Endodermal cell (in vitro differentiated cells): ENCODE data around the gene TCF4. TPM values are rescaled to one million over a fixed set of nuclear protein-coding genes. Genes with fewer than 3 reads are reported as not detected.

Experiments used
- DNase-seq: peaks from one replicate; pipeline ENCODE4 v3.0.0-alpha.2; 2017
- H3K27ac ChIP-seq: 2 replicates; pipeline ENCODE4 v1.5.1; 2013; ENCODE audit warnings: mild to moderate bottlenecking, low read depth, low read length, moderate library complexity
- H3K27me3 ChIP-seq: 2 replicates; pipeline ENCODE4 v1.6.1; 2013; ENCODE audit warnings: mild to moderate bottlenecking, low read length, moderate library complexity; ENCODE audit not compliant: insufficient read depth, control insufficient read depth, poor library complexity, severe bottlenecking
- H3K36me3 ChIP-seq: 2 replicates; pipeline ENCODE4 v1.7.0; 2013; ENCODE audit warnings: mild to moderate bottlenecking, low read length, moderate library complexity; ENCODE audit not compliant: control insufficient read depth, insufficient read depth
- H3K4me1 ChIP-seq: one replicate; pipeline ENCODE4 v1.7.0; 2013; ENCODE audit warnings: low read length; ENCODE audit not compliant: control insufficient read depth, insufficient read depth
- H3K4me3 ChIP-seq: 2 replicates; pipeline ENCODE4 v1.5.1; 2013; ENCODE audit warnings: mild to moderate bottlenecking, low read length, moderate library complexity
- H3K9ac ChIP-seq: 2 replicates; pipeline ENCODE4 v1.6.1; 2013; ENCODE audit warnings: mild to moderate bottlenecking, low read length, moderate library complexity; ENCODE audit not compliant: poor library complexity, severe bottlenecking; ENCODE audit errors: extremely low read depth
- H3K9me3 ChIP-seq: 2 replicates; pipeline ENCODE4 v1.6.1; 2013; ENCODE audit warnings: mild to moderate bottlenecking, low read length, moderate library complexity; ENCODE audit not compliant: control insufficient read depth
- H3K27ac Mint-ChIP-seq: 2 replicates; pipeline ENCODE4 v1.8.0; 2020; ENCODE audit warnings: mixed read lengths
- H3K27me3 Mint-ChIP-seq: 2 replicates; pipeline ENCODE4 v1.8.0; 2021; ENCODE audit warnings: mild to moderate bottlenecking, mixed read lengths; ENCODE audit not compliant: insufficient read depth
- H3K36me3 Mint-ChIP-seq: 2 replicates; pipeline ENCODE4 v1.8.0; 2020; ENCODE audit warnings: low read depth, mixed read lengths
- H3K4me1 Mint-ChIP-seq: 2 replicates; pipeline ENCODE4 v1.8.0; 2020; ENCODE audit warnings: mixed read lengths
- H3K4me3 Mint-ChIP-seq: 2 replicates; pipeline ENCODE4 v1.8.0; 2020; ENCODE audit warnings: mild to moderate bottlenecking, moderate library complexity, mixed read lengths
- H3K9me3 Mint-ChIP-seq: 2 replicates; pipeline ENCODE4 v1.8.0; 2020; ENCODE audit warnings: mild to moderate bottlenecking, mixed read lengths
- WGBS, 2 experiments: methylation state at CpG; one replicate each; pipeline versions ENCODE4 v1.1.5 to v1.1.7; 2013; ENCODE audit warnings: missing lambda C conversion rate in 2 of 2, mixed read lengths in 1 of 2; ENCODE audit not compliant: insufficient coverage in 1 of 2, insufficient read length in 1 of 2; 5-methylcytosine and 5-hydroxymethylcytosine counted together
- total RNA-seq, 2 donors: library from RNA; stranded (reverse); fragmentation: NEBNext Ultra II Directional in 1 of 2; extraction: Animal tissue kit (Norgen Biotek cat#: 25700) in 1 of 2; gene quantifications; 2 replicates in 1 of 2; 3 replicates in 1 of 2; pipeline ENCODE4 v1.2.1, GENCODE V29; 2021
- TF ChIP-seq, protein P1 (sequence below): fragments of 200-600 bp; sonication (generic); conservative IDR thresholded peaks from 2 replicates; pipeline ENCODE4 v1.5.0; 2021; ENCODE audit warnings: antibody characterized with exemption, mild to moderate bottlenecking

Gene TCF4
- total RNA-seq, 2 donors from 2014 or later: 40.4 to 58.5 TPM

DNA sequence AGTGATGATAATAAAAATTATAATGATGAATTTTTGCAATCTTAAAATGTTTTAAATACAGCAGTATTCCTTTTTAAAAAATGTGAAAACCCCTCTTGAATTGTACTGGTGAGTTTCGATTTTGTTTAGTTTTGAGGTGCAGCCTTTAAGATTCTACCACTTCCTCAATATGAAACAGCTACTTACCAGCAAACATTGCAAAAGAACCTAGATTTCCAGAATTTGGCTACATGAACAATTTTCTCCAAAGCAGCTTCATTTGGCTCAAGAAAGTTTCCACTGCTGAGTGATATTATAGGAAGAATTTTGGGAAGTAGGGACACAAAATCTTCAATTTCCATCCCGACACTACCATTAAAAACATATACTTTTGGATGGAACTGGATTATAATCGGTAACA is 12.0 kb downstream of the TCF4 start:
- Histone ChIP-seq H3K36me3 (no peaks in the 10 kb centered on the region), H3K4me1 (peaks cover 7% of the 10 kb centered on the region), H3K9ac (no peak overlapping the region), H3K27ac (no peak overlapping the region), H3K4me3 (no peak overlapping the region), H3K27me3 (no peaks in the 10 kb centered on the region), H3K9me3 (no peaks in the 10 kb centered on the region)
- Mint-ChIP-seq H3K27me3 (no peaks in the 10 kb centered on the region), H3K4me3 (no peak overlapping the region), H3K4me1 (peaks cover 42% of the 10 kb centered on the region), H3K9me3 (no peaks in the 10 kb centered on the region), H3K36me3 (no peaks in the 10 kb centered on the region), H3K27ac (no peak overlapping the region)
- TF ChIP-seq, protein P1, sequence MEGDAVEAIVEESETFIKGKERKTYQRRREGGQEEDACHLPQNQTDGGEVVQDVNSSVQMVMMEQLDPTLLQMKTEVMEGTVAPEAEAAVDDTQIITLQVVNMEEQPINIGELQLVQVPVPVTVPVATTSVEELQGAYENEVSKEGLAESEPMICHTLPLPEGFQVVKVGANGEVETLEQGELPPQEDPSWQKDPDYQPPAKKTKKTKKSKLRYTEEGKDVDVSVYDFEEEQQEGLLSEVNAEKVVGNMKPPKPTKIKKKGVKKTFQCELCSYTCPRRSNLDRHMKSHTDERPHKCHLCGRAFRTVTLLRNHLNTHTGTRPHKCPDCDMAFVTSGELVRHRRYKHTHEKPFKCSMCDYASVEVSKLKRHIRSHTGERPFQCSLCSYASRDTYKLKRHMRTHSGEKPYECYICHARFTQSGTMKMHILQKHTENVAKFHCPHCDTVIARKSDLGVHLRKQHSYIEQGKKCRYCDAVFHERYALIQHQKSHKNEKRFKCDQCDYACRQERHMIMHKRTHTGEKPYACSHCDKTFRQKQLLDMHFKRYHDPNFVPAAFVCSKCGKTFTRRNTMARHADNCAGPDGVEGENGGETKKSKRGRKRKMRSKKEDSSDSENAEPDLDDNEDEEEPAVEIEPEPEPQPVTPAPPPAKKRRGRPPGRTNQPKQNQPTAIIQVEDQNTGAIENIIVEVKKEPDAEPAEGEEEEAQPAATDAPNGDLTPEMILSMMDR: no peak
- WGBS, 2 experiments: 89 to 100% methylated on average over 2 to 3 of the region's 3 CpGs
- DNase-seq: no peak

DNA sequence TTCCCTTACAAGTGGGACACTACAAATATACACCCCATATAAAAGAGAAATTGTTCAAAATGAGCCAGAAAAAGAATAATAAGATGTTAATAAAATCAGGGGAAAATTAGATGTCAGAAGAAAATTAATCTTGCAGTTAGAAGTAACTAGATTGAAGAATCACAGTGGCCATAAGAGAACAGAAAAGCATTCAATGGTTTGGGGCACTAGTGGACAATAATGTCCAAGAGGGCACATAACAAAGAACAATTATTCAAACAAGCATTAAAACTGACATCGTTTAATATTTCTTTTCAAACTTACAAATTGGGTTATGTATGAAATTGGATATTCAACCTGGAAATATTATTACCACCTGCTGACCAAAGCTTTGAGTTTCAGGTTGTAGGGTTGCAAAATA is 12.9 kb downstream of the TCF4 start:
- H3K4me1 Mint-ChIP-seq: peaks cover 42% of the 10 kb centered on the region
- Histone ChIP-seq H3K9me3 (no peaks in the 10 kb centered on the region), H3K4me1 (peaks cover 7% of the 10 kb centered on the region), H3K27me3 (no peaks in the 10 kb centered on the region), H3K9ac (no peak overlapping the region), H3K36me3 (no peaks in the 10 kb centered on the region), H3K4me3 (no peak overlapping the region), H3K27ac (no peak overlapping the region)
- H3K27me3 Mint-ChIP-seq: no peaks in the 10 kb centered on the region
- TF ChIP-seq, protein P1: no peak
- no peak overlapping the region for H3K4me3 Mint-ChIP-seq
- WGBS, 2 experiments: no CpG with 5 or more reads among the region's 1 CpG
- H3K9me3 Mint-ChIP-seq: no peaks in the 10 kb centered on the region
- DNase-seq: no peak
- H3K27ac Mint-ChIP-seq: no peak overlapping the region
- no peaks in the 10 kb centered on the region for H3K36me3 Mint-ChIP-seq

DNA sequence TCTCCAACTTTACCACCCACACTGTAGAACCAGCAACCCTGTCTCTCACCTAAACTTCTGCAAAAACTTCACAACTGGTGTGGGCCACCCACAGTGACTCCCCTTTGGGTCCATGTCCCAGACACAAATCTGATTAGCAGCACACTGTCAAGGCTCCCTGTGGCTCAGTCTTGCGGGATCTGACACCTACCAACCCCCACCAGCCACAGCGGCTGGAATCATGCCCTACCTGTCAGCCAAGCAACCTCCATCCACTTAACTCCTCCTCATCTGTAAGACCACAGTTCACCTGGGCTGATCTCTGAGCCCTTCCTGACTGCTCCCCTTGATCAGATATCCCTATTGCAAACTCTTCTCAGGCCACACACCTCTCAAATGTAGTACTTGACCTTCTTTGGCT is 14.6 kb downstream of the TCF4 start:
- H3K36me3 ChIP-seq: no peaks in the 10 kb centered on the region
- H3K27me3 Mint-ChIP-seq: no peaks in the 10 kb centered on the region
- H3K4me3 Mint-ChIP-seq: no peak overlapping the region
- no peaks in the 10 kb centered on the region for H3K9me3 Mint-ChIP-seq
- WGBS, 2 experiments: 14 to 60% methylated on average over 1 to 2 of the region's 2 CpGs
- H3K9me3 ChIP-seq: no peaks in the 10 kb centered on the region
- peaks cover 7% of the 10 kb centered on the region for H3K4me1 ChIP-seq
- no peaks in the 10 kb centered on the region for H3K27me3 ChIP-seq
- H3K4me1 Mint-ChIP-seq: peaks cover 34% of the 10 kb centered on the region
- H3K4me3 ChIP-seq: no peak overlapping the region
- no peak overlapping the region for H3K9ac ChIP-seq
- H3K36me3 Mint-ChIP-seq: no peaks in the 10 kb centered on the region
- no peak overlapping the region for H3K27ac ChIP-seq
- peak overlapping the region; percentile 88 for H3K27ac Mint-ChIP-seq
- DNase-seq: peak; percentile 89
- TF ChIP-seq, protein P1: no peak
